ENCODE data around the gene ARHGEF28.

The ARHGEF28 gene

GRCh38 chr5:73735032-73735734 is 109.2 kb downstream of the ARHGEF28 start:
- H3K27me3 ChIP-seq, result no peaks in the 10 kb centered on the region
- peaks cover 11% of the 10 kb centered on the region; the same call in 1 of the 2 replicates for H3K36me3 ChIP-seq
- no peak for DNase-seq
- H3K9me3 ChIP-seq, result no peaks in the 10 kb centered on the region
- H3K4me3 ChIP-seq (ENCODE audit: low read depth, low read length), result no peak overlapping the region
- TF ChIP-seq CTCF (IDR thresholded peaks at IDR 0.05; ENCODE audit: low read depth, low read length), result no peak
- H3K4me1 ChIP-seq, result peaks cover 50% of the 10 kb centered on the region

GRCh38 chr5:73739650-73740049 is 113.7 kb downstream of the ARHGEF28 start:
- DNase-seq, result no peak
- H3K27me3 ChIP-seq, result no peaks in the 10 kb centered on the region
- peaks cover 8% of the 10 kb centered on the region; the same call in 1 of the 2 replicates for H3K36me3 ChIP-seq
- H3K9me3 ChIP-seq, result no peaks in the 10 kb centered on the region
- H3K4me1 ChIP-seq, result peaks cover 38% of the 10 kb centered on the region
- TF ChIP-seq CTCF (IDR thresholded peaks at IDR 0.05; ENCODE audit: low read depth, low read length), result no peak
- H3K4me3 ChIP-seq (ENCODE audit: low read depth, low read length), result no peak overlapping the region

GRCh38 chr5:73740274-73740790 is 114.3 kb downstream of the ARHGEF28 start:
- H3K27me3 ChIP-seq, result no peaks in the 10 kb centered on the region
- H3K36me3 ChIP-seq, result peaks cover 8% of the 10 kb centered on the region; the same call in 1 of the 2 replicates
- DNase-seq, result no peak
- TF ChIP-seq CTCF (IDR thresholded peaks at IDR 0.05; ENCODE audit: low read depth, low read length), result no peak
- H3K9me3 ChIP-seq, result no peaks in the 10 kb centered on the region
- no peak overlapping the region for H3K4me3 ChIP-seq (ENCODE audit: low read depth, low read length)
- peaks cover 37% of the 10 kb centered on the region for H3K4me1 ChIP-seq

- no peaks in the 10 kb centered on the region for H3K27me3 ChIP-seq
- no peaks in the 10 kb centered on the region for H3K9me3 ChIP-seq
- DNase-seq, result no peak
- no peak for TF ChIP-seq CTCF (IDR thresholded peaks at IDR 0.05; ENCODE audit: low read depth, low read length)
- peaks cover 46% of the 10 kb centered on the region for H3K4me1 ChIP-seq
- no peaks in the 10 kb centered on the region; the same call in 1 of the 2 replicates for H3K36me3 ChIP-seq
- H3K4me3 ChIP-seq (ENCODE audit: low read depth, low read length), result no peak overlapping the region
These were observed 117.2 kb downstream of the ARHGEF28 start for GRCh38 chr5:73743161-73743560.

GRCh38 chr5:73745836-73746235 is 119.8 kb downstream of the ARHGEF28 start:
- Histone ChIP-seq H3K27me3 (no peaks in the 10 kb centered on the region), H3K4me1 (peaks cover 49% of the 10 kb centered on the region), H3K4me3 (ENCODE audit: low read depth, low read length) (no peak overlapping the region), H3K36me3 (peaks cover 2% of the 10 kb centered on the region), H3K9me3 (no peaks in the 10 kb centered on the region)
- no peak for TF ChIP-seq CTCF (IDR thresholded peaks at IDR 0.05; ENCODE audit: low read depth, low read length)
- DNase-seq, result no peak

GRCh38 chr5:73746608-73747007 is 120.6 kb downstream of the ARHGEF28 start:
- Histone ChIP-seq H3K9me3 (no peaks in the 10 kb centered on the region), H3K4me1 (peaks cover 54% of the 10 kb centered on the region), H3K36me3 (peaks cover 10% of the 10 kb centered on the region), H3K4me3 (ENCODE audit: low read depth, low read length) (no peak overlapping the region), H3K27me3 (no peaks in the 10 kb centered on the region)
- DNase-seq, result no peak
- TF ChIP-seq CTCF (IDR thresholded peaks at IDR 0.05; ENCODE audit: low read depth, low read length), result no peak

Measured in BE2C (cell line).